ENCODE results near the gene NOL4L.

GRCh38 chr20:32455171-32455900, 129.8 kb downstream of the NOL4L start:
- no peak for TF ChIP-seq POU6F1 (CRISPR knock-in tag; IDR thresholded peaks at IDR 0.05; ENCODE audit: borderline replicate concordance, low read depth)
- no peak for TF ChIP-seq ZNF70 (CRISPR knock-in tag; IDR thresholded peaks at IDR 0.05)
- no peak for TF ChIP-seq BACH2 (CRISPR knock-in tag; IDR thresholded peaks at IDR 0.05; ENCODE audit: borderline replicate concordance)
- TF ChIP-seq ESRRG (CRISPR knock-in tag; IDR thresholded peaks at IDR 0.05), result no peak

All from SK-N-SH treated with all-trans-retinoic acid at 6 μM for 48 hours (cell line).